ENCODE data around the gene TNNC1. TPM values are rescaled to one million over a fixed set of nuclear protein-coding genes. Genes with fewer than 3 reads are reported as not detected.

The TNNC1 gene
- total RNA-seq, 1 donor from 2014 or later, result 88.9 TPM

DNA sequence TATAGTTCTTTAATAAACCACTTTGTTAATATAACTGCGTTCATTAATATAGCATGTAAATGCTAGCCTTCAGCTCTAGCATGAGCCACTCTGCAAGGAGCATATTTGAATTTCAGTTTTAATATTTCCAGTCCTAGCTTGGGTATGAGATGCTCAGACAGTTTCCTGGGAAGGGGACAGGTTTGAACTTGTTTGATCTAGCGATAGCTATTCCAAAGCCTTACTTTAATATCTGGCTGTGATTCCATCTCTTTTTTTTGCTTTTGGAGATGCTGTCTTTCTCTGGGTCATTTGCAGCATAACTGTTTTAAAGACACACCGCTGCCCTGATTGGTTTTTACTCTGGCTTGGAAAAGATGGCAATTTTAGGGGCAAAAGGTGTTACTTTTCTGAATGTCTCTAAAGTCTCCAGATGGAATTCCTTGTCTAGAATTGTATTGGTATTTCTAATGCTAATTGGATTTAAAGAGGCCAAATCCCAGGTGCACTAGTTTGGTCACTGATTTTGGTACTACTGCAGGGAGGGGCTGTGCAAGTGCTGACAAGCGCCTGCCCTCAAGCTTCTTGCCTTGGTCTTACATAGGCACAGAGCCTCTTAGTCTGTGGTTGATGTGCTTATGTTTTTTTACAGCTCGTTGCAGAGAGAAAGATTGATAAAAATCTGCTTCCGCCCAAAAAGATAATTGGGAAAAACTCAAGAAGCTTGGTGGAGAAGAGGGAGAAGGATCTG is 4.4 kb upstream of the TNNC1 start:
- Histone ChIP-seq H3K4me3 (no peak overlapping the region), H3K27ac (no peak overlapping the region), H3K36me3 (peaks cover 35% of the 10 kb centered on the region), H3K27me3 (no peaks in the 10 kb centered on the region), H3K4me1 (peaks cover 24% of the 10 kb centered on the region), H3K9me3 (no peaks in the 10 kb centered on the region)
- TF ChIP-seq, protein P1, sequence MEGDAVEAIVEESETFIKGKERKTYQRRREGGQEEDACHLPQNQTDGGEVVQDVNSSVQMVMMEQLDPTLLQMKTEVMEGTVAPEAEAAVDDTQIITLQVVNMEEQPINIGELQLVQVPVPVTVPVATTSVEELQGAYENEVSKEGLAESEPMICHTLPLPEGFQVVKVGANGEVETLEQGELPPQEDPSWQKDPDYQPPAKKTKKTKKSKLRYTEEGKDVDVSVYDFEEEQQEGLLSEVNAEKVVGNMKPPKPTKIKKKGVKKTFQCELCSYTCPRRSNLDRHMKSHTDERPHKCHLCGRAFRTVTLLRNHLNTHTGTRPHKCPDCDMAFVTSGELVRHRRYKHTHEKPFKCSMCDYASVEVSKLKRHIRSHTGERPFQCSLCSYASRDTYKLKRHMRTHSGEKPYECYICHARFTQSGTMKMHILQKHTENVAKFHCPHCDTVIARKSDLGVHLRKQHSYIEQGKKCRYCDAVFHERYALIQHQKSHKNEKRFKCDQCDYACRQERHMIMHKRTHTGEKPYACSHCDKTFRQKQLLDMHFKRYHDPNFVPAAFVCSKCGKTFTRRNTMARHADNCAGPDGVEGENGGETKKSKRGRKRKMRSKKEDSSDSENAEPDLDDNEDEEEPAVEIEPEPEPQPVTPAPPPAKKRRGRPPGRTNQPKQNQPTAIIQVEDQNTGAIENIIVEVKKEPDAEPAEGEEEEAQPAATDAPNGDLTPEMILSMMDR (IDR thresholded peaks at IDR 0.05), result no peak
- ATAC-seq (no peak), DNase-seq (no peak)
- intact Hi-C loops (cut with DNase I), result no loop called here

DNA sequence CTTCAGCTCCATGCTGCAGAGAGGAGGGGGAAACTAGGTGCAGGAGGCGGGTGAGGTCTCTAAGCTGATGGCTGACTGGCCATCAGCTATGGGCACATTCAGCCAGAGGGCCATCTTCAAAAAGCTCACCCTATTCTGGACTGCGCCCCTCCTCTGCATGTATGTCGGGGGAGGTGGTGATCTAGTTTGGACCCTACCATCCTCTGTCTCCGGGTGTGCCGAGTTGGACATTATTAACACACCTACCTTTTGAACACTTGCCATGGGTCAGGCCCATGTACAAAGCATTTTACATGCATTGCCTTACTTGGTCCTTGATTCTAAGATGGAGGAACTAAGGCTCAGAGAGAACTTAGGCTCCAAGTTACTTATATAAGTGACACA is 3.0 kb upstream of the TNNC1 start:
- TF ChIP-seq, protein P1 (IDR thresholded peaks at IDR 0.05), result no peak
- intact Hi-C loops (cut with DNase I), result no loop called here
- H3K36me3 ChIP-seq, result peaks cover 35% of the 10 kb centered on the region
- peak overlapping the region; percentile 95 for H3K27ac ChIP-seq
- no peaks in the 10 kb centered on the region for H3K27me3 ChIP-seq
- H3K9me3 ChIP-seq, result no peaks in the 10 kb centered on the region
- no peak for ATAC-seq
- H3K4me3 ChIP-seq, result peak overlapping the region; percentile 74
- no peak for DNase-seq
- H3K4me1 ChIP-seq, result peaks cover 24% of the 10 kb centered on the region

DNA sequence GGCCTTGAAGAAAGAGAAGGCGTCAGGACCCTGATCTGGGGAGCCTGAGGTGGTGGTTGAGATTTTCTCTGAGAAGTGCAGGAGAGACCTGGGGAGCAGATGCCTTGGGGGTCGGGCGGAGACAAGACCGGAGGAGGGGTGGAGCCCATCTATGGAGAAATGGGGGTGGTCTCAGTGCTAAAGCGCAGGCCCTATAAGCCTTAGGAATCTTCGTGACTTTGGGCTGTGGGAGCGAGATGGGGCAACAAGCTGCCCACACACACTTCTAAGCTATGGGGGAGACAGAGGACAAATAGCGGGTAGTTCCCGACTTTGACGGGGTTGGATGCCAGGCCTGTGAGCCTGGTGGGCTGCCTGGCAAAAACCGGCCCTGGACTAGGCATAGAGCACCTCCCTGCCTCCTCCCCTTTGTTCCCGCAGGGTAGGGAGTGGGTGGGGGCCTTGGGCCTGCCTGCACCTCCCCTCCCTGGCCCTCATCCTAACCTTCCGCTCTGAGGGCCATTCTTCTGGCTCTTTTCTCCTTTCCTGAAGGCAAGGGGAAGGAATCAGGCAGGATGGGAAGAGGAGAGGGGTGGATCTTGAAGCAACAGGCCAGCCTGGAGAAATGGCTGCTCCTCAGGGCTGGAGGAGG is 2.4 kb upstream of the TNNC1 start:
- intact Hi-C loops (cut with DNase I), result no loop called here

DNA sequence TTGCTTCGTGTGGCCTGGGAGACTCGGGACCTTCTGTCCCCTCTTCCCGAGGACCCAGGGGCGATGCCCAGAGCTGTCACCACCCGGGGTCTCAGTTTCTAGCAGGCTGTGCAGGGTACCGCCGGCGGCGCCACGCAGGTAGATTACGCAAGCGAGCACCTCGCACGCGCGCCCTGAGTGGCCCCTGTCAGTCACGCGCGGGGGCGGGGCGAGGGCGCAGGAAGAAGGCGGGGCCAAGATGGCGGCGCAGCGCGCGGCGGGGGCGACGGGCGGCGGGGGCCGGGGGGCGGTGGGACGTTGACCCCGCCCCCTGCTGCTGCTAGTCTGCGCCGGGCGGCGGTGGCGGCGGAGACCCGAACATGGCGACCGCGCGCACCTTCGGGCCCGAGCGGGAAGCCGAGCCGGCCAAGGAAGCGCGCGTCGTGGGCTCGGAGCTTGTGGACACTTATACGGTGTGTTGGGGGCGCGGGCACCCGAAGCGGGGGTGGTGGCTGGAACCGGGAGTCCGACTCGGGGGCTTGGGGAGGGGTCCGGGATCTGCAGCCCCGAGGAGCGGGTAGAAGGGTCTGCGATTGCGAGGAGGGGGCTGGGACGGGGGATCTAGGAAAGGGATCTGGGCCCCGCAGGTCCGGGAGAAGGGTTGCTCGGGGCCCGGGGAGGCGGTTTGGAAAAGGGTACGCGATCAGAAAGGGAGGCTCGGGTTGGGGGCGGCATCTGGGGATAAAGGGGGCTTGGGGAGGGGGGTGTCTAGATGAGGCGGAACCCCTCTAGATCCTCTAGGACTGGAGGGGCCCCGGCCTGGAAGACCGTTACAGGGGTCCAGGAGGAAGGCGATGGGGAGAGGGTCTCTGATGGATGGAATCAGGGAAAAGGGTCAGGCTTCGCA is 1.7 kb upstream of the TNNC1 start, which contains the start of gene NISCH:
Gene NISCH, plus strand, starts transcription at position 322 of the 886 bp plus-strand sequence. Its CDS starts 38 bp downstream, at position 360.
- TF ChIP-seq, protein P1 (IDR thresholded peaks at IDR 0.05), result no peak
- Histone ChIP-seq H3K27me3 (no peaks in the 10 kb centered on the region), H3K27ac (peak within 1 kb of the TSS; percentile 95), H3K4me3 (peak within 1 kb of the TSS; percentile 74), H3K36me3 (peaks cover 26% of the 10 kb centered on the region), H3K9me3 (no peaks in the 10 kb centered on the region), H3K4me1 (peaks cover 24% of the 10 kb centered on the region)
- ATAC-seq (peak; percentile 93), DNase-seq (peak; percentile 96)
- intact Hi-C loops (cut with DNase I), result no loop called here

More for the DNA sequence above, 2.4 kb upstream of the TNNC1 start:
- peak overlapping the region; percentile 95 for H3K27ac ChIP-seq
- H3K4me3 ChIP-seq, result peak overlapping the region; percentile 74
- ATAC-seq, result peak; percentile 42
- H3K4me1 ChIP-seq, result peaks cover 24% of the 10 kb centered on the region
- H3K36me3 ChIP-seq, result peaks cover 34% of the 10 kb centered on the region
- no peaks in the 10 kb centered on the region for H3K27me3 ChIP-seq
- TF ChIP-seq, protein P1 (IDR thresholded peaks at IDR 0.05), result no peak
- H3K9me3 ChIP-seq, result no peaks in the 10 kb centered on the region
- DNase-seq, result peak; percentile 66

DNA sequence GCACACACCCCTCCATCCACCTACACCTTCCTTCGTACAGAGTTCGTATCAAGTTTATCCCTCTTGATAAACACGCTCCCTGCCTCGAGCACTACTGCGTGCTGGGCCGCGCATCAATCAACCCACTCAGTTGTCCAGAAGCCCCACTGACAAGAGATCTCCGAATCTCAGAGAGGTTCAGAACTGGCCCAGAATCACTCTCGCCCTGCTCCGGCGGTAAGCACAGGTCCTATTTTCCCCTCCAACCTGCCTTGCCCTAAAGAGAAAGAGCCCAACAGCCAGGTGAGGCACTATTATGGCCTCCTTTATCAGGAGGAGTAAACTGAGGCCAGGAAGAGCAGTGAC is 1.1 kb upstream of the TNNC1 start:
- H3K9me3 ChIP-seq, result no peaks in the 10 kb centered on the region
- intact Hi-C loops (cut with DNase I), result no loop called here
- no peaks in the 10 kb centered on the region for H3K27me3 ChIP-seq
- DNase-seq, result no peak
- peaks cover 24% of the 10 kb centered on the region for H3K4me1 ChIP-seq
- no peak for ATAC-seq
- H3K4me3 ChIP-seq, result peak overlapping the region; percentile 74
- H3K27ac ChIP-seq, result peak overlapping the region; percentile 95
- peaks cover 21% of the 10 kb centered on the region for H3K36me3 ChIP-seq
- TF ChIP-seq, protein P1 (IDR thresholded peaks at IDR 0.05), result no peak

All from upper lobe of right lung (tissue), 1 donor.